VCaP (cell line): ENCODE measurements around the gene LUM.

Experiments
- H3K27ac ChIP-seq: fragments of 450-650 bp; 2 replicates; pipeline ENCODE4 v1.5.1; 2017
- CTCF ChIP-seq: fragments of 450-650 bp; conservative IDR thresholded peaks from 2 replicates; pipeline ENCODE4 v1.5.1; 2017; ENCODE audit warnings: mild to moderate bottlenecking, moderate library complexity

Gene LUM

GRCh38 chr12:91126516-91126915 is 15.2 kb upstream of the LUM start:
- no peak for TF ChIP-seq CTCF
- H3K27ac ChIP-seq = no peak overlapping the region

- no peak for TF ChIP-seq CTCF
- no peak overlapping the region for H3K27ac ChIP-seq
These were observed 12.1 kb upstream of the LUM start for GRCh38 chr12:91123236-91123916.

GRCh38 chr12:91120781-91121180 is 9.5 kb upstream of the LUM start:
- TF ChIP-seq CTCF = no peak
- H3K27ac ChIP-seq = no peak overlapping the region

GRCh38 chr12:91119089-91119488 is 7.8 kb upstream of the LUM start:
- TF ChIP-seq CTCF = no peak
- no peak overlapping the region for H3K27ac ChIP-seq

- no peak overlapping the region for H3K27ac ChIP-seq
- TF ChIP-seq CTCF = no peak
These were observed 2.3 kb upstream of the LUM start for GRCh38 chr12:91113621-91114020.

- no peak for TF ChIP-seq CTCF
These were observed 876 bp downstream of the LUM start for GRCh38 chr12:91110311-91110924.

GRCh38 chr12:91109581-91110310 is 1.5 kb downstream of the LUM start:
- TF ChIP-seq CTCF = no peak
- H3K27ac ChIP-seq = no peak overlapping the region

More at GRCh38 chr12:91110311-91110924, 876 bp downstream of the LUM start:
- peak overlapping the region; percentile 70 for H3K27ac ChIP-seq
